ENCODE results near the gene NTN1. TPM values are rescaled to one million over a fixed set of nuclear protein-coding genes. Genes with fewer than 3 reads are reported as not detected.
"Not testable (repeated sequence)": the region's sequence is repeated elsewhere in the genome, so short reads cannot be mapped to it uniquely, and the experiment has no call there.

The NTN1 gene
- total RNA-seq, 1 experiment from 2014 or later: 1.2 TPM

DNA sequence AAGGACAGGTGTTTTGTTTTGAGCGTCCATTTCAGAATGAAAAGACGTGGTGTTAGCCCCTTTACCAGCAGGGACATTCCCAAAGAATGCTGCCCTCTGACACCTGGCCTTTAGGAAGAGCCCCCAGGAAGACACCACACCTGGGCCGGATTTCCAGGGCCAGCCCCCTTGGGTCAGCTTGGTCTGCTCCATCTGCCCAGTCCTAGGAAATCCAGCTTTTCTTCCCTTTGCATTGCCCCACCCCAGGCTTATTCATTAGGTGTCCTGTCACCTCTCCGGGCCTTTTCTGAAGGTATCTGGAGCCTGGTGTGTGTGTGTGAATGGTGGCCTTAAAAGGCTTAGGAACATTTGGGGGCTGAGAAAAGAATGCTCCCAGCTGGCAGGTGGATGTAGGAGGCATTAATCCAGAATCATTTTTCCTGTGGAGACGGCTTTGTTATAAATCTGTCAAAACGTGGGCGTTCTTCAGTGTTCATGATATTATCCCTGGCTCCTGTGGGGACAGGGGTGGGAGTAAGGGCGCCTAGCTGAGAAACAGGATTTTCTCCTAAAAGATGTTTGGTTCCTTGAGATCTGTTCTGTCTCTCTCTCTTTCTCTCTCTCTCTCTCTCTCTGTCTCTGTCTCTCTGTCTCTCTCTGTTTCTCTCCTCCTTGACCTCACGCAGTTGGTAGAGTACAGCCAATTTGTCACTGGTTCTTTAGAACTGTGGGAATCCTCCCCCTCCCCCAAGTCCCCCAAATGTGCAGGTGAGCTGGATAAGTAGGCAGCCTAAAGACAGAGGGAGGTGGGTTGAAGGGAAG lies 84.0 kb downstream of the NTN1 start:
- Histone ChIP-seq H3K9ac (ENCODE audit: extremely low read depth, insufficient read length, low read length) (no peak overlapping the region), H3K18ac (ENCODE audit: insufficient read length, low read depth, low read length) (no peak overlapping the region), H2BK5ac (ENCODE audit: insufficient read length, low read length) (no peak overlapping the region), H3K23ac (ENCODE audit: insufficient read length, low read depth, low read length) (no peak overlapping the region), H3K23me2 (ENCODE audit: insufficient read length, low read depth, low read length, poor library complexity, severe bottlenecking) (no peaks in the 10 kb centered on the region), H3K56ac (ENCODE audit: insufficient read length, low read depth, low read length) (no peak overlapping the region), H2BK12ac (ENCODE audit: insufficient read length, low read depth, low read length) (no peak overlapping the region), H3K27me3 (ENCODE audit: insufficient read depth, low read length) (no peaks in the 10 kb centered on the region), H3K79me1 (ENCODE audit: insufficient read depth, low read depth, low read length, poor library complexity, severe bottlenecking) (no peaks in the 10 kb centered on the region), H3K14ac (ENCODE audit: insufficient read depth, low read length) (no peak overlapping the region), H2AK5ac (ENCODE audit: insufficient read length, low read length) (no peak overlapping the region), H4K5ac (ENCODE audit: insufficient read length, low read depth, low read length) (no peak overlapping the region), H3K4me1 (ENCODE audit: insufficient read depth, low read length) (peaks cover 11% of the 10 kb centered on the region; the same call in 1 of the 2 replicates), H4K20me1 (ENCODE audit: control insufficient read depth, insufficient read depth, insufficient read length) (no peaks in the 10 kb centered on the region), H3K4me2 (ENCODE audit: insufficient read depth, insufficient read length, low read length) (no peak overlapping the region), H2BK120ac (ENCODE audit: low read depth, low read length, poor library complexity, severe bottlenecking) (no peak overlapping the region), H3K79me2 (ENCODE audit: insufficient read depth, low read length) (no peaks in the 10 kb centered on the region), H2AFZ (ENCODE audit: low read length) (no peak overlapping the region), H2BK15ac (ENCODE audit: low read depth, low read length) (no peak overlapping the region), H3K4ac (ENCODE audit: low read depth, low read length) (no peak overlapping the region), H2BK20ac (ENCODE audit: low read depth, low read length, poor library complexity, severe bottlenecking) (no peak overlapping the region), H3K27ac (ENCODE audit: insufficient read length, low read depth, low read length) (no peak overlapping the region), H3K9me3 (ENCODE audit: control insufficient read depth, low read depth, low read length) (no peaks in the 10 kb centered on the region), H3T11ph (ENCODE audit: low read length) (no peak overlapping the region), H4K91ac (ENCODE audit: insufficient read length, low read depth, low read length) (no peak overlapping the region), H4K8ac (replicated peaks; ENCODE audit: insufficient read length, low read depth, low read length) (no peak overlapping the region)
- TF ChIP-seq, protein P1, sequence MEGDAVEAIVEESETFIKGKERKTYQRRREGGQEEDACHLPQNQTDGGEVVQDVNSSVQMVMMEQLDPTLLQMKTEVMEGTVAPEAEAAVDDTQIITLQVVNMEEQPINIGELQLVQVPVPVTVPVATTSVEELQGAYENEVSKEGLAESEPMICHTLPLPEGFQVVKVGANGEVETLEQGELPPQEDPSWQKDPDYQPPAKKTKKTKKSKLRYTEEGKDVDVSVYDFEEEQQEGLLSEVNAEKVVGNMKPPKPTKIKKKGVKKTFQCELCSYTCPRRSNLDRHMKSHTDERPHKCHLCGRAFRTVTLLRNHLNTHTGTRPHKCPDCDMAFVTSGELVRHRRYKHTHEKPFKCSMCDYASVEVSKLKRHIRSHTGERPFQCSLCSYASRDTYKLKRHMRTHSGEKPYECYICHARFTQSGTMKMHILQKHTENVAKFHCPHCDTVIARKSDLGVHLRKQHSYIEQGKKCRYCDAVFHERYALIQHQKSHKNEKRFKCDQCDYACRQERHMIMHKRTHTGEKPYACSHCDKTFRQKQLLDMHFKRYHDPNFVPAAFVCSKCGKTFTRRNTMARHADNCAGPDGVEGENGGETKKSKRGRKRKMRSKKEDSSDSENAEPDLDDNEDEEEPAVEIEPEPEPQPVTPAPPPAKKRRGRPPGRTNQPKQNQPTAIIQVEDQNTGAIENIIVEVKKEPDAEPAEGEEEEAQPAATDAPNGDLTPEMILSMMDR (conservative IDR thresholded peaks at IDR 0.05): no peak
- WGBS (ENCODE audit: extremely low coverage, insufficient read length, low lambda C conversion rate): no CpG with 5 or more reads among the region's 9 CpGs
- Mint-ChIP-seq H3K27me3 (ENCODE audit: low read depth) (no peaks in the 10 kb centered on the region; the same call in 1 of the 2 replicates), H3K4me3 (no peak overlapping the region), H3K36me3 (ENCODE audit: insufficient read depth in 1 of 3, low read depth in 3 of 3) (no peaks in the 10 kb centered on the region), H3K4me1 (peaks cover 32 to 44% of the 10 kb centered on the region in 2 experiments), H3K27ac (no peak overlapping the region), H3K9me3 (no peaks in the 10 kb centered on the region; a peak in 2 of 5 replicates)
- DNase-seq: no peak

DNA sequence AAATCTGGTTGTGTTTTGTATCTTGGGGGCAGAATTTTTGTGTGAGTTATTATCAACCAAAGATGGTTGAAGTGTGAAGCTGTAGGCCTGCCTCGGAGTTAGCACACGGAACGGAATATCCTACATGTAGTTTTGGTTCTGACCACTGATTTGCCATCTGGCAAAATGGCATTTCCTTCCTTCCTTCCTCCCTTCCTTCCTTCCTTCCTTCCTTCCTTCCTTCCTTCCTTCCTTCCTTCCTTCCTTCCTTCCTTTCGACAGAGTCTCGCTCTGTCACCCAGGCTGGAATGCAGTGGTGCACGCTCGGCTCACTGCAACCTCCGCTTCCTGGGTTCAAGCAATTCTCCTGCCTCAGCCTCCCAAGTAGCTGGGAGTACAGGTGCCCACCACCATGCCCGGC lies 85.0 kb downstream of the NTN1 start:
- not testable (repeated sequence) for H4K5ac ChIP-seq (ENCODE audit: insufficient read length, low read depth, low read length); H2AFZ ChIP-seq (ENCODE audit: low read length); H2BK5ac ChIP-seq (ENCODE audit: insufficient read length, low read length); H2AK5ac ChIP-seq (ENCODE audit: insufficient read length, low read length); H3K36me3 Mint-ChIP-seq (ENCODE audit: insufficient read depth in 1 of 3, low read depth in 3 of 3); H4K91ac ChIP-seq (ENCODE audit: insufficient read length, low read depth, low read length); H3K27ac Mint-ChIP-seq; H2BK15ac ChIP-seq (ENCODE audit: low read depth, low read length); H3K27me3 ChIP-seq (ENCODE audit: insufficient read depth, low read length); H3K14ac ChIP-seq (ENCODE audit: insufficient read depth, low read length); H4K20me1 ChIP-seq (ENCODE audit: control insufficient read depth, insufficient read depth, insufficient read length); H3K23ac ChIP-seq (ENCODE audit: insufficient read length, low read depth, low read length); H3K56ac ChIP-seq (ENCODE audit: insufficient read length, low read depth, low read length); H3K27me3 Mint-ChIP-seq (ENCODE audit: low read depth); H2BK12ac ChIP-seq (ENCODE audit: insufficient read length, low read depth, low read length); H2BK120ac ChIP-seq (ENCODE audit: low read depth, low read length, poor library complexity, severe bottlenecking); H3K27ac ChIP-seq (ENCODE audit: insufficient read length, low read depth, low read length); H3K18ac ChIP-seq (ENCODE audit: insufficient read length, low read depth, low read length); H3K9me3 ChIP-seq (ENCODE audit: control insufficient read depth, low read depth, low read length); H3K4me3 Mint-ChIP-seq; H3T11ph ChIP-seq (ENCODE audit: low read length); H4K8ac ChIP-seq (replicated peaks; ENCODE audit: insufficient read length, low read depth, low read length); H3K4ac ChIP-seq (ENCODE audit: low read depth, low read length); H3K79me2 ChIP-seq (ENCODE audit: insufficient read depth, low read length); H3K23me2 ChIP-seq (ENCODE audit: insufficient read length, low read depth, low read length, poor library complexity, severe bottlenecking); H3K79me1 ChIP-seq (ENCODE audit: insufficient read depth, low read depth, low read length, poor library complexity, severe bottlenecking); H3K4me2 ChIP-seq (ENCODE audit: insufficient read depth, insufficient read length, low read length); H3K9ac ChIP-seq (ENCODE audit: extremely low read depth, insufficient read length, low read length); H2BK20ac ChIP-seq (ENCODE audit: low read depth, low read length, poor library complexity, severe bottlenecking); H3K9me3 Mint-ChIP-seq; DNase-seq
- peaks cover 11% of the 10 kb centered on the region; the same call in 1 of the 2 replicates for H3K4me1 ChIP-seq (ENCODE audit: insufficient read depth, low read length)
- H3K4me1 Mint-ChIP-seq: peaks cover 42 to 54% of the 10 kb centered on the region in 2 experiments
- WGBS (ENCODE audit: extremely low coverage, insufficient read length, low lambda C conversion rate): no CpG with 5 or more reads among the region's 9 CpGs
